Memory B cell (primary cell): ENCODE results near the gene MAP1LC3B2.

Source experiments
- ATAC-seq: fragments of 150-1000 bp; cut with Tn5 transposase; 2 replicates; pipeline ENCODE4 v1.10.0; 2021; ENCODE audit warnings: low read depth, mild to moderate bottlenecking, moderate library complexity
- DNase-seq, 2 donors: peaks; one replicate each; pipeline ENCODE4 v3.0.0; 2022; ENCODE audit warnings: low spot score in 2 of 2
- H3K27ac Mint-ChIP-seq: one replicate; pipeline ENCODE4 v1.8.0; 2022; ENCODE audit warnings: mild to moderate bottlenecking, moderate library complexity, mixed read lengths
- H3K27me3 Mint-ChIP-seq: one replicate; pipeline ENCODE4 v1.8.0; 2022; ENCODE audit warnings: mixed read lengths
- H3K36me3 Mint-ChIP-seq: one replicate; pipeline ENCODE4 v1.8.0; 2022; ENCODE audit warnings: mild to moderate bottlenecking, mixed read lengths
- H3K4me1 Mint-ChIP-seq: one replicate; pipeline ENCODE4 v1.8.0; 2022; ENCODE audit warnings: mixed read lengths
- H3K4me3 Mint-ChIP-seq: one replicate; pipeline ENCODE4 v1.8.0; 2022; ENCODE audit warnings: mild to moderate bottlenecking, moderate library complexity, mixed read lengths
- H3K9me3 Mint-ChIP-seq: one replicate; pipeline ENCODE4 v1.8.0; 2022; ENCODE audit warnings: mixed read lengths

MAP1LC3B2 gene

GRCh38 chr12:116542345-116542956 lies 16.7 kb upstream of the MAP1LC3B2 start:
- DNase-seq: no peak
- Mint-ChIP-seq H3K9me3 (peaks cover 2% of the 10 kb centered on the region), H3K4me1 (peaks cover 25% of the 10 kb centered on the region), H3K36me3 (no peaks in the 10 kb centered on the region), H3K4me3 (no peak overlapping the region), H3K27ac (no peak overlapping the region), H3K27me3 (no peaks in the 10 kb centered on the region)
- no peak for ATAC-seq

- ATAC-seq (no peak), DNase-seq (no peak)
- Mint-ChIP-seq H3K27ac (no peak overlapping the region), H3K9me3 (peaks cover 2% of the 10 kb centered on the region), H3K4me1 (peaks cover 21% of the 10 kb centered on the region), H3K4me3 (no peak overlapping the region), H3K27me3 (no peaks in the 10 kb centered on the region), H3K36me3 (no peaks in the 10 kb centered on the region)
Observed at GRCh38 chr12:116544656-116545055, 14.5 kb upstream of the MAP1LC3B2 start.

GRCh38 chr12:116545144-116545543 lies 14.0 kb upstream of the MAP1LC3B2 start:
- peaks cover 2% of the 10 kb centered on the region for H3K9me3 Mint-ChIP-seq
- ATAC-seq: no peak
- no peaks in the 10 kb centered on the region for H3K36me3 Mint-ChIP-seq
- H3K27me3 Mint-ChIP-seq: no peaks in the 10 kb centered on the region
- peaks cover 17% of the 10 kb centered on the region for H3K4me1 Mint-ChIP-seq
- no peak overlapping the region for H3K27ac Mint-ChIP-seq
- no peak overlapping the region for H3K4me3 Mint-ChIP-seq
- no peak for DNase-seq

- Mint-ChIP-seq H3K27ac (no peak overlapping the region), H3K4me1 (peaks cover 14% of the 10 kb centered on the region), H3K27me3 (no peaks in the 10 kb centered on the region), H3K36me3 (no peaks in the 10 kb centered on the region), H3K4me3 (no peak overlapping the region), H3K9me3 (no peaks in the 10 kb centered on the region)
- DNase-seq (no peak), ATAC-seq (no peak)
Observed at GRCh38 chr12:116545936-116546335, 13.2 kb upstream of the MAP1LC3B2 start.

- no peaks in the 10 kb centered on the region for H3K9me3 Mint-ChIP-seq
- ATAC-seq (peak; percentile 93), DNase-seq (peak; percentile 47)
- peak overlapping the region; percentile 50 for H3K27ac Mint-ChIP-seq
- H3K4me3 Mint-ChIP-seq: peak overlapping the region; percentile 19
- no peaks in the 10 kb centered on the region for H3K27me3 Mint-ChIP-seq
- no peaks in the 10 kb centered on the region for H3K36me3 Mint-ChIP-seq
- peaks cover 14% of the 10 kb centered on the region for H3K4me1 Mint-ChIP-seq
Observed at GRCh38 chr12:116547955-116548501, 11.2 kb upstream of the MAP1LC3B2 start.

- H3K4me3 Mint-ChIP-seq: no peak overlapping the region
Observed at GRCh38 chr12:116549993-116550392, 9.2 kb upstream of the MAP1LC3B2 start.

GRCh38 chr12:116551151-116551550 lies 8.0 kb upstream of the MAP1LC3B2 start:
- H3K4me1 Mint-ChIP-seq: peaks cover 16% of the 10 kb centered on the region
- ATAC-seq (no peak), DNase-seq (no peak)
- no peaks in the 10 kb centered on the region for H3K36me3 Mint-ChIP-seq
- no peak overlapping the region for H3K4me3 Mint-ChIP-seq
- no peak overlapping the region for H3K27ac Mint-ChIP-seq
- H3K9me3 Mint-ChIP-seq: no peaks in the 10 kb centered on the region
- no peaks in the 10 kb centered on the region for H3K27me3 Mint-ChIP-seq

More at GRCh38 chr12:116549993-116550392, 9.2 kb upstream of the MAP1LC3B2 start:
- no peaks in the 10 kb centered on the region for H3K27me3 Mint-ChIP-seq
- ATAC-seq (no peak), DNase-seq (no peak)
- H3K27ac Mint-ChIP-seq: no peak overlapping the region
- peaks cover 16% of the 10 kb centered on the region for H3K4me1 Mint-ChIP-seq
- H3K9me3 Mint-ChIP-seq: no peaks in the 10 kb centered on the region
- no peaks in the 10 kb centered on the region for H3K36me3 Mint-ChIP-seq

- no peaks in the 10 kb centered on the region for H3K36me3 Mint-ChIP-seq
- peaks cover 16% of the 10 kb centered on the region for H3K4me1 Mint-ChIP-seq
- no peaks in the 10 kb centered on the region for H3K9me3 Mint-ChIP-seq
- H3K4me3 Mint-ChIP-seq: no peak overlapping the region
- H3K27me3 Mint-ChIP-seq: no peaks in the 10 kb centered on the region
- DNase-seq (no peak), ATAC-seq (no peak)
- no peak overlapping the region for H3K27ac Mint-ChIP-seq
Observed at GRCh38 chr12:116551619-116551951, 7.6 kb upstream of the MAP1LC3B2 start.

- H3K36me3 Mint-ChIP-seq: no peaks in the 10 kb centered on the region
- no peaks in the 10 kb centered on the region for H3K9me3 Mint-ChIP-seq
- H3K4me3 Mint-ChIP-seq: no peak overlapping the region
- ATAC-seq: no peak
- no peaks in the 10 kb centered on the region for H3K27me3 Mint-ChIP-seq
- no peak overlapping the region for H3K27ac Mint-ChIP-seq
- H3K4me1 Mint-ChIP-seq: peaks cover 19% of the 10 kb centered on the region
- DNase-seq: no peak
Observed at GRCh38 chr12:116551952-116552772, 7.0 kb upstream of the MAP1LC3B2 start.

- DNase-seq: no peak
Observed at GRCh38 chr12:116552773-116553373, 6.3 kb upstream of the MAP1LC3B2 start.

GRCh38 chr12:116556356-116556952 lies 2.7 kb upstream of the MAP1LC3B2 start:
- Mint-ChIP-seq H3K27ac (peak overlapping the region; percentile 98), H3K4me3 (no peak overlapping the region), H3K36me3 (no peaks in the 10 kb centered on the region), H3K9me3 (no peaks in the 10 kb centered on the region), H3K27me3 (no peaks in the 10 kb centered on the region), H3K4me1 (peaks cover 26% of the 10 kb centered on the region)
- DNase-seq: no peak
- ATAC-seq: no peak

More at GRCh38 chr12:116552773-116553373, 6.3 kb upstream of the MAP1LC3B2 start:
- H3K4me3 Mint-ChIP-seq: no peak overlapping the region
- ATAC-seq: peak; percentile 49
- no peaks in the 10 kb centered on the region for H3K27me3 Mint-ChIP-seq
- no peaks in the 10 kb centered on the region for H3K36me3 Mint-ChIP-seq
- H3K27ac Mint-ChIP-seq: no peak overlapping the region
- peaks cover 21% of the 10 kb centered on the region for H3K4me1 Mint-ChIP-seq
- no peaks in the 10 kb centered on the region for H3K9me3 Mint-ChIP-seq

GRCh38 chr12:116556964-116557698 lies 2.0 kb upstream of the MAP1LC3B2 start:
- no peak for ATAC-seq

GRCh38 chr12:116558280-116559161 lies 660 bp upstream of the MAP1LC3B2 start:
- no peak for ATAC-seq
- Mint-ChIP-seq H3K4me1 (peaks cover 30% of the 10 kb centered on the region), H3K36me3 (peaks cover 3% of the 10 kb centered on the region), H3K9me3 (peaks cover 3% of the 10 kb centered on the region), H3K27ac (peak overlapping the region; percentile 98), H3K4me3 (peak overlapping the region; percentile 89), H3K27me3 (no peaks in the 10 kb centered on the region)
- no peak for DNase-seq

More at GRCh38 chr12:116556964-116557698, 2.0 kb upstream of the MAP1LC3B2 start:
- H3K9me3 Mint-ChIP-seq: no peaks in the 10 kb centered on the region
- peak overlapping the region; percentile 98 for H3K27ac Mint-ChIP-seq
- H3K36me3 Mint-ChIP-seq: no peaks in the 10 kb centered on the region
- no peak overlapping the region for H3K4me3 Mint-ChIP-seq
- peaks cover 31% of the 10 kb centered on the region for H3K4me1 Mint-ChIP-seq
- H3K27me3 Mint-ChIP-seq: no peaks in the 10 kb centered on the region
- DNase-seq: no peak
